GM19023 (cell line): ENCODE measurements around the gene NCCRP1.
"Not testable (repeated sequence)": the region's sequence is repeated elsewhere in the genome, so short reads cannot be mapped to it uniquely, and the experiment has no call there.

ENCODE experiments used
- ATAC-seq: cut with Tn5 transposase; IDR thresholded peaks from one replicate; pipeline ENCODE4 v1.9.1; 2021; ENCODE audit warnings: mild to moderate bottlenecking, moderate library complexity; ENCODE audit not compliant: unreplicated experiment

The NCCRP1 gene

GRCh38 chr19:39205449-39205764 is 8.6 kb downstream of the NCCRP1 start:
- no peak for ATAC-seq

GRCh38 chr19:39206122-39206521 is 9.4 kb downstream of the NCCRP1 start:
- no peak for ATAC-seq

DNA sequence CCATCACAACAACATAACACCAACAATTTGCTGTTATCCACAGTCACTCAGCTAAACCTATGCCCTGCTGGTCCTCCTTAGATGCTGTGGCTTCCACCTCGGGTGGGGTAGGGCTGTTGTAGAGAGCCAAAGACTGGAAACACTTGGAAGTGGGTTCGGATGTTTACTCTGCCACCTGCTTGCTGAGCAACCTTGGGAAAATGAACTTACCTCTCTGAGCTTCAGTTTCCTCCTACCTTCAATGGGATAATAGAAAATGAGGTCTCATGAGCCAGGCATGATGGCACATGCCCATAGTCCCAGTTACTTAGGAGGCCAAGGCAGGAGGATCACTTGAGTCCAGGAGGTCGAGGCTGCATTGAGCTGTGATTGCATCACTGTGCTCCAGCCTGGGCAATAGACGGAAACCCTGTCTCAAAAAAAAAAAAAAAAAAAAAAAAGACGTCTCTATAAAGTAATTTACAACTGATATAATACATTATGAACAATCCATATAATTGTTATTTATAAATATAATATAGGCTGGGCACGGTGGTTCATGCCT is 10.6 kb downstream of the NCCRP1 start:
- no peak for ATAC-seq

DNA sequence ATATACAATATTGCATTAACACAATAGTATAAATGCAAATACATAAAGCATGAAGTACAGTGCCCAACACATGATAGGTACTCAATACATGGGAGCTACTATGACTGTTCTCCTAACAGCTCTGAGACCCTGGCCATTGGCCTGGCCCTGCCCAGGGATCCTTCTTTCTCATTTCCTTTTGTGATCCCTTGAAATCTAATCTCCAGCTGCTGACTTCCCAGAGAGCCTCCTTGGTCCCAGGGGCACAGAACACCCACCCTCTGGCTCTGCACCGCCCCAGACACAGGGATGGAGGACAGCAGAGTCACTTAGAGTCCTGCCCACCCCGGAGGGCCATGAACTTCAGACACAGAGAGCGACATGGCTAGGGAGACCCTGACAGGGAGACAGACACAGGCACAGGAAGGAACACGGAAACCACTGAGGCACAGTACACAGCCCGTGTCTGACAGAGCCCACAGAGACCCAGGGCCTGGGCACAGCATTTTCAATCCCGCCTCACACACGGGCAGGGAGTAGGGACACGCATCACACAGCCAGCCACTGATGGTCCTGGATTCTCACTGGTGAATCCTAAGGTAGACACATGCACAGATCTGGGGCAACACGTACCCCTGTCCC is 11.5 kb downstream of the NCCRP1 start:
- ATAC-seq = no peak

GRCh38 chr19:39209196-39209595 is 12.4 kb downstream of the NCCRP1 start:
- no peak for ATAC-seq

DNA sequence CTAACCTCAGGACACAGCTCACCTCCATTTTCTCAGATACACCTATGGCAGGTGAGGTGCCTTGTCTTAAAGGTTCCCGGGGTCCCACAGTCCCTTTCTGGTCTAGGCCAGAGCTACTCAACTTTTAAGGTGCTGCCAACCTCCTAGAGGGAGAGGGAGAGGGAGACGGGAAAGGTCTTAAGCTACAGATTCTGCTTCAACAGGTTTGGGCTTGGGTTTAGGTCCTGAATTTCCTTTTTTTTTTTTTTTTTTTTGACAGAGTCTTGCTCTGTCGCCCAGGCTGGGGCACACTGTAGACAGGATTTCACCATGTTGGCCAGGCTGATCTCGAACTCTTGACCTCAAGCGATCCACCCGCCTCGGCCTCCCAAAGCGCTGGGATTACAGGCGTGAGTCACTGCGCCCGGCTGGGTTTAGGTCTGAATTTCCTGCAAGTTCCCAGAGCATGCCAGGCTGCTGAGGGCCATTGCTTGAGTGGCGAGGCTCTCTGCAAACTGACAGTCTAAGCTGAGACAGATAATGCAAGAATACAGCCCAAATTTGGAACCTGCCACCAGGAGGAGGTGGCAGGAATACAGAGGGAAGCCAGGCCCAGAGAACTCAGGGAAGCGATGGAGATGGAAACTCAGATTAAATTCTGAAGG is 15.1 kb downstream of the NCCRP1 start:
- ATAC-seq = no peak

- ATAC-seq = no peak
These were observed 15.6 kb downstream of the NCCRP1 start for GRCh38 chr19:39212375-39212742.

GRCh38 chr19:39215323-39215722 is 18.6 kb downstream of the NCCRP1 start:
- ATAC-seq = not testable (repeated sequence)

DNA sequence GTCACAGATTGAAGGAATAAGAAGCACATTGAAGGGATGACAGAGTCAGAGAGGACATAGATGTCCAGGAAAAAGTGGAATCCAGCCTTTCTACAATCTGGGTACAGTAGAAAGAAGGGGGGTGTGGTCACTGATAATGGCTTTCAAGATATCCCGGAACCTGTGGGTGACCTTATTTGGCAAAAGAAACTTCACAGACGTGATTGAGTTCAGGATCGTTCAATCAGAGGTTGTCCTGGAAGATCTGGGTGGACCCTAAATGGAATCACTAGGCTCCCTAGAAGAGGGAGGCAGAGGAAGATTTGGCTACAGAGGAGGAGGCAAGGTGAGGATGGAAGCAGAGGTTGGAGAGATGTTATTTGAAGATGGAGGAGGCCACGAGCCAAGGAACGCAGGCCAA is 20.3 kb downstream of the NCCRP1 start:
- no peak for ATAC-seq

- no peak for ATAC-seq
These were observed 21.7 kb downstream of the NCCRP1 start for GRCh38 chr19:39218230-39219007.

- ATAC-seq = not testable (repeated sequence)
These were observed 22.3 kb downstream of the NCCRP1 start for GRCh38 chr19:39219108-39219507.

DNA sequence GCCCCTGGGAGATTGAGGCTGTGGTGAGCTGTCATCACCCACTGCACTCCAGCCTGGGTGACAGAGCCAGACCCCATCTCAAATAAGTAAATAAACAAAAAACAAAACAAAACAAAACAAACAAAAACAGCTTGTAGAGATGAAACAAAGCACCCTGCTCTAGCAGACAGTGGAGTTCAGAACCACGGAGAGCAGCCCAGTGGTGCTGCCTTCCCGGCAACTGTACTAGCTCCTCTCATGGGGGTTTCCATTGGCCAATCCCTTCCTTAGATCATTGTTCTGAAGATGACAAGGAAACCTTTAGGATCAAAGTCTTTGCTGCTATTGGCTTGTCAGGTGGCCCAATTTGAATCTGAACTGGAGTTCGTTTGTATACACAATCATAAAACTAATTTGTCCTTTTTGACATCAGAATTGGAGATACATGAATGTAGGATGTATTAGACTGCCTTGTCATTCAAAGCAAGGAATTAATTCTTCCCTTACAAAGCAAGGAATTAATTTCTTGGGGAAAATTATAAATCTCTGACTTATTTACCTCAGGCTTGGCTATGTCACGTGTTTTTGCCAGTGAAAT is 27.0 kb downstream of the NCCRP1 start:
- ATAC-seq = no peak

GRCh38 chr19:39224910-39225309 is 28.1 kb downstream of the NCCRP1 start:
- ATAC-seq = no peak

- no peak for ATAC-seq
These were observed 33.5 kb downstream of the NCCRP1 start for GRCh38 chr19:39230096-39230764.

- no peak for ATAC-seq
These were observed 35.9 kb downstream of the NCCRP1 start for GRCh38 chr19:39232708-39233107.

DNA sequence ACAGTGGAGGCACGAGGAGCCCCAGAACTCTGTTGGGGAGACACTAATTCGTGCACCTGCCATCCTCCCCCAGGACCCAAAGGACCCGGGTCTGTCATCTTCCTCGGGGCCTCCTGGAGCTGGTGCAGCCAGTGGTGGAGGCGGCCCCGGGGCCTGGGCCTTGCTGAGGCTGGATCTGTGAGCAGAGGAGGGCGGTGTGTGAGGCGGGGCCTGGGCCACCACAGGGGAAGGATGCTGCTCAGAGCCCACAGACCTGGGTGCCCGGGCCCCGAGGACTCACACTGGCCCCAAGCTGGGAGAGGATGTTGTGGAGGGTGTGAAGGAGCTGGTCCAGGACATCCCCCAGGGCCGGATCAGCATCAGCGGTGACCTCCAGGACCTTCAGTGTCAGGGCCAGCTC is 39.8 kb downstream of the NCCRP1 start:
- no peak for ATAC-seq

DNA sequence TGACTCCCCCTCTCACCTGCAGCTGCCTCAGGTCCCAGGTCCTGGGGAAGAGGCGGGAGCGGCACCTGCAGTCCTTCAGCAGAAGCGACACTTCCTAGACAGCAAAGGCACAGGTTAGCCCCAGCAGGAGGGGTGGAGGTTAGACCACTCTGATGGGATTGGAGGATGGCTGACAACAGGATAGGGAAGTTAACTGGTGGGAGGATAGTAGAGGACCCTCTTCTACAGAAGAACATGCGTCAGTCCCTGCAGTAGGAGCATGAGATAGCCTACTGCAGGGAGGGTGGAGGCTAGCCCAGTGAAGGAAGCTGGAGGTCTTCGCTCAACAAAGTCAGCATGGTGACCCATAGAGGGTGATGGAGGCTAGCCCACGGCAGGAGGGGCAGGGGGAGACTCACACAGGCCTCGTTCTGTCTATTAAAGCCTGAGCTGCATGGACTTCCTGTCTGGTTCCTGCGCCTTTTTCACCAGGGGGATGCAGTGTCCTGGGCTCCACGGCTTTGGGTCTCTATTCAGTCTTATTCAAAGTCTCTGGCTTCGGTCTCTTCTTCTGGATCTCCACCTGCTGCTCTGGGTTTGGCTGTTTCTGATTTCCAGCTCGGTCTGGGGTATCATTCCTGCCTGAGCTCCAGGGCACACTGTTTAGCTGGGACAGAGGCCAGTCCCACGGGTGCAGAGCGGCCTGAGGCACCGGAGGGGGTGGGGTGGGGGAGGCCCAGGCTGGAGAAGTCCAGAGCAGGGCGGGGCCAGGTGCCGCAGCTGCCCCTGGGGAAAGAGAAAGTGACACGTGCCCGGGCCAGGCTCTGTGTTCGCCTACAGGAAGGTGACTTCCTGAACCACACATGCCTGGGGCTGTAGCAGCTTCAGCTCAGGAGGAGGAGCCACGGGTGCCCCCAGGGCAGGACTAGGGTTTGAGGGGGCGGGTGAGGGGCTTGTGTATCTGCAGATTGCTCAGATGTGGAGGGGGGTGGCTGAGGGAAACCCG is 40.7 kb downstream of the NCCRP1 start:
- ATAC-seq = no peak

DNA sequence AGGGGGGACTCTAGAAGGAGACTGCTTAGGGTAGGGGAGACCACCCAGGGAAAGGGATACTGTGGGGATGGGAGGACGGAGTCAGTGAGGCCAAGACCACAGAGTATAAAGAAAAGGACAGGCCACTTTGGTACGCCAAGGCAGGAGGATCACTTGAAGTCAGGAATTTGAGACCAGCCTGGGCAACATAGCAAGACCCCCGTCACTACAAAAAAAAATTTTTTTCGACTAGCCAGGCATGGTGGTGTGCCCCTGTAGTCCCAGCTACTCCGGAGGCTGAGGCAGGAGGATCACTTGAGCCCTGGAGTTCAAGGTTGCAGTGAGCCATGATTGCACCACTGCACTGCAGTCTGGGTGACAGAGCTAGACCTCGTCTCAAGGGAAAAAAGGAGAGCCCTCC is 41.4 kb downstream of the NCCRP1 start:
- ATAC-seq = no peak

DNA sequence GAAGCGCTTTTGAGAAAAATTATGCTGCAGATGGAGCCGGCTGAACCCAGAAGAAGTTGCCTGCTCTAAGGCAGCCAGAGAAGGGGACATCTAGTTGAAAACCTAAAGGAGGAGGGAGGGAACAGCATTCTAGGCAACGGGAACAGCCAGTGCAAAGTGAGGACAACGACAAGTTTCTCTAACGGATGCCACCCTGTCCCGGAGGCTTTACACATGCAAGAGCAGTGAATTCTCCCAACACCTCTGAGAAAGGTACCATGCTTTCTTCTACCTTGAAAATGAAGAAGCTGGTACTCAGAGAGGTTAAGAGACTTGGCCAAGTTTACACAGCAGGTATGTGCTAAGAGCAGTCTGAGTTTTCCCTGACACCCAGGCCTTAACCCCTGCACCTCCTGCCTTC is 42.2 kb downstream of the NCCRP1 start:
- no peak for ATAC-seq

GRCh38 chr19:39240421-39240820 is 43.7 kb downstream of the NCCRP1 start:
- ATAC-seq = no peak
